ENCODE measurements around the gene CFAP52. TPM values are rescaled to one million over a fixed set of nuclear protein-coding genes. Genes with fewer than 3 reads are reported as not detected.
"Not testable (repeated sequence)": the region's sequence is repeated elsewhere in the genome, so short reads cannot be mapped to it uniquely, and the experiment has no call there.

CFAP52 gene
- total RNA-seq, 3 donors from 2014 or later: 0.66 TPM; not detected in 2

- TF ChIP-seq POLR2AphosphoS5 (IDR thresholded peaks at IDR 0.05) (no peak), POLR2A (IDR thresholded peaks at IDR 0.05) (no peak), CTCF (IDR thresholded peaks at IDR 0.05) (no peak)
- H3K9me3 ChIP-seq: peaks cover 0 to 4% of the 10 kb centered on the region in 2 donors
- H3K4me3 ChIP-seq: no peak overlapping the region
- no peaks in the 10 kb centered on the region for H3K27me3 ChIP-seq
- no peak overlapping the region for H3K27ac ChIP-seq
- no peaks in the 10 kb centered on the region for H3K36me3 ChIP-seq
- no peaks in the 10 kb centered on the region for H3K4me1 ChIP-seq
- no peak for DNase-seq (ENCODE audit: low spot score in 2 of 2)
- intact Hi-C loops (cut with DNase I; ENCODE audit: low total_unique reads): no loop called here
Measured at GRCh38 chr17:9636501-9636900, 60.1 kb downstream of the CFAP52 start.

- H3K27ac ChIP-seq; H3K36me3 ChIP-seq; intact Hi-C loops (cut with DNase I; ENCODE audit: low total_unique reads); H3K4me3 ChIP-seq; H3K4me1 ChIP-seq; H3K27me3 ChIP-seq; H3K9me3 ChIP-seq; DNase-seq (ENCODE audit: low spot score in 2 of 2): not testable (repeated sequence)
Measured at GRCh38 chr17:9640388-9640787, 63.9 kb downstream of the CFAP52 start.

- Histone ChIP-seq H3K9me3 (no peaks in the 10 kb centered on the region), H3K4me1 (no peaks in the 10 kb centered on the region), H3K27ac (no peak overlapping the region), H3K4me3 (no peak overlapping the region), H3K27me3 (no peaks in the 10 kb centered on the region), H3K36me3 (no peaks in the 10 kb centered on the region)
- TF ChIP-seq POLR2A (IDR thresholded peaks at IDR 0.05) (no peak), CTCF (IDR thresholded peaks at IDR 0.05) (no peak), POLR2AphosphoS5 (IDR thresholded peaks at IDR 0.05) (no peak)
- no peak for DNase-seq (ENCODE audit: low spot score in 2 of 2)
- intact Hi-C loops (cut with DNase I; ENCODE audit: low total_unique reads): no loop called here
Measured at GRCh38 chr17:9643611-9644010, 67.2 kb downstream of the CFAP52 start.

GRCh38 chr17:9644910-9645751 lies 68.7 kb downstream of the CFAP52 start, which contains the start of gene USP43:
Gene USP43 (plus strand): TSS chr17:9645517. CDS start chr17:9645633, 116 bp downstream.
- intact Hi-C loops (cut with DNase I; ENCODE audit: low total_unique reads): no loop called here
- Histone ChIP-seq H3K9me3 (no peaks in the 10 kb centered on the region), H3K36me3 (no peaks in the 10 kb centered on the region), H3K27ac (peak within 1 kb of the TSS; percentile 86 to 87), H3K4me3 (peak within 1 kb of the TSS; percentile 33 to 72 (median 68)), H3K27me3 (no peaks in the 10 kb centered on the region), H3K4me1 (no peaks in the 10 kb centered on the region)
- no peak for TF ChIP-seq POLR2AphosphoS5 (IDR thresholded peaks at IDR 0.05)
- no peak for TF ChIP-seq POLR2A (IDR thresholded peaks at IDR 0.05)
- TF ChIP-seq CTCF (IDR thresholded peaks at IDR 0.05): no peak
- DNase-seq (ENCODE audit: low spot score in 2 of 2): peak; percentile 27 to 59

GRCh38 chr17:9645851-9646545 lies 69.6 kb downstream of the CFAP52 start:
- peak; percentile 42 to 66 for DNase-seq (ENCODE audit: low spot score in 2 of 2)
- Histone ChIP-seq H3K4me1 (no peaks in the 10 kb centered on the region), H3K4me3 (peak overlapping the region; percentile 33 to 72 (median 68)), H3K27ac (peak overlapping the region; percentile 86 to 87), H3K27me3 (no peaks in the 10 kb centered on the region), H3K36me3 (no peaks in the 10 kb centered on the region), H3K9me3 (no peaks in the 10 kb centered on the region)
- TF ChIP-seq CTCF (IDR thresholded peaks at IDR 0.05): no peak
- TF ChIP-seq POLR2AphosphoS5 (IDR thresholded peaks at IDR 0.05): no peak
- no peak for TF ChIP-seq POLR2A (IDR thresholded peaks at IDR 0.05)
- intact Hi-C loops (cut with DNase I; ENCODE audit: low total_unique reads): no loop called here
